ENCODE results near the gene KCNJ18.
"Not testable (repeated sequence)": the region's sequence is repeated elsewhere in the genome, so short reads cannot be mapped to it uniquely, and the experiment has no call there.

- not testable (repeated sequence) for TF ChIP-seq CTCF (IDR thresholded peaks at IDR 0.05 in 4 of 5, conservative IDR thresholded peaks at IDR 0.05 in 1 of 5); POLR2A (IDR thresholded peaks at IDR 0.05)
Observed at GRCh38 chr17:21690811-21691210, 1.5 kb upstream of the KCNJ18 start.

All from gastrocnemius medialis (tissue), 4 donors.